22Rv1 (cell line): Measurements from ENCODE around the gene AKT1S1.

ENCODE experiments used
- CTCF ChIP-seq: fragments of 450-650 bp; IDR thresholded peaks from 2 replicates; pipeline ENCODE4 v1.5.1; 2017; ENCODE audit warnings: mild to moderate bottlenecking
- ZFX ChIP-seq: fragments of 450-650 bp; IDR thresholded peaks from 2 replicates; pipeline ENCODE4 v1.6.1; 2017; ENCODE audit warnings: antibody characterized with exemption, borderline replicate concordance

- TF ChIP-seq CTCF (no peak), ZFX (no peak)
These were observed 40.9 kb upstream of the AKT1S1 start for GRCh38 chr19:49918089-49918488.
